GM21619 (cell line): Measurements from ENCODE around the gene MPDZ.

Experiments used
- ATAC-seq: cut with Tn5 transposase; IDR thresholded peaks from one replicate; pipeline ENCODE4 v1.9.1; 2021; ENCODE audit not compliant: unreplicated experiment

MPDZ gene, protein sequence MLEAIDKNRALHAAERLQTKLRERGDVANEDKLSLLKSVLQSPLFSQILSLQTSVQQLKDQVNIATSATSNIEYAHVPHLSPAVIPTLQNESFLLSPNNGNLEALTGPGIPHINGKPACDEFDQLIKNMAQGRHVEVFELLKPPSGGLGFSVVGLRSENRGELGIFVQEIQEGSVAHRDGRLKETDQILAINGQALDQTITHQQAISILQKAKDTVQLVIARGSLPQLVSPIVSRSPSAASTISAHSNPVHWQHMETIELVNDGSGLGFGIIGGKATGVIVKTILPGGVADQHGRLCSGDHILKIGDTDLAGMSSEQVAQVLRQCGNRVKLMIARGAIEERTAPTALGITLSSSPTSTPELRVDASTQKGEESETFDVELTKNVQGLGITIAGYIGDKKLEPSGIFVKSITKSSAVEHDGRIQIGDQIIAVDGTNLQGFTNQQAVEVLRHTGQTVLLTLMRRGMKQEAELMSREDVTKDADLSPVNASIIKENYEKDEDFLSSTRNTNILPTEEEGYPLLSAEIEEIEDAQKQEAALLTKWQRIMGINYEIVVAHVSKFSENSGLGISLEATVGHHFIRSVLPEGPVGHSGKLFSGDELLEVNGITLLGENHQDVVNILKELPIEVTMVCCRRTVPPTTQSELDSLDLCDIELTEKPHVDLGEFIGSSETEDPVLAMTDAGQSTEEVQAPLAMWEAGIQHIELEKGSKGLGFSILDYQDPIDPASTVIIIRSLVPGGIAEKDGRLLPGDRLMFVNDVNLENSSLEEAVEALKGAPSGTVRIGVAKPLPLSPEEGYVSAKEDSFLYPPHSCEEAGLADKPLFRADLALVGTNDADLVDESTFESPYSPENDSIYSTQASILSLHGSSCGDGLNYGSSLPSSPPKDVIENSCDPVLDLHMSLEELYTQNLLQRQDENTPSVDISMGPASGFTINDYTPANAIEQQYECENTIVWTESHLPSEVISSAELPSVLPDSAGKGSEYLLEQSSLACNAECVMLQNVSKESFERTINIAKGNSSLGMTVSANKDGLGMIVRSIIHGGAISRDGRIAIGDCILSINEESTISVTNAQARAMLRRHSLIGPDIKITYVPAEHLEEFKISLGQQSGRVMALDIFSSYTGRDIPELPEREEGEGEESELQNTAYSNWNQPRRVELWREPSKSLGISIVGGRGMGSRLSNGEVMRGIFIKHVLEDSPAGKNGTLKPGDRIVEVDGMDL (N-terminal part only)

DNA sequence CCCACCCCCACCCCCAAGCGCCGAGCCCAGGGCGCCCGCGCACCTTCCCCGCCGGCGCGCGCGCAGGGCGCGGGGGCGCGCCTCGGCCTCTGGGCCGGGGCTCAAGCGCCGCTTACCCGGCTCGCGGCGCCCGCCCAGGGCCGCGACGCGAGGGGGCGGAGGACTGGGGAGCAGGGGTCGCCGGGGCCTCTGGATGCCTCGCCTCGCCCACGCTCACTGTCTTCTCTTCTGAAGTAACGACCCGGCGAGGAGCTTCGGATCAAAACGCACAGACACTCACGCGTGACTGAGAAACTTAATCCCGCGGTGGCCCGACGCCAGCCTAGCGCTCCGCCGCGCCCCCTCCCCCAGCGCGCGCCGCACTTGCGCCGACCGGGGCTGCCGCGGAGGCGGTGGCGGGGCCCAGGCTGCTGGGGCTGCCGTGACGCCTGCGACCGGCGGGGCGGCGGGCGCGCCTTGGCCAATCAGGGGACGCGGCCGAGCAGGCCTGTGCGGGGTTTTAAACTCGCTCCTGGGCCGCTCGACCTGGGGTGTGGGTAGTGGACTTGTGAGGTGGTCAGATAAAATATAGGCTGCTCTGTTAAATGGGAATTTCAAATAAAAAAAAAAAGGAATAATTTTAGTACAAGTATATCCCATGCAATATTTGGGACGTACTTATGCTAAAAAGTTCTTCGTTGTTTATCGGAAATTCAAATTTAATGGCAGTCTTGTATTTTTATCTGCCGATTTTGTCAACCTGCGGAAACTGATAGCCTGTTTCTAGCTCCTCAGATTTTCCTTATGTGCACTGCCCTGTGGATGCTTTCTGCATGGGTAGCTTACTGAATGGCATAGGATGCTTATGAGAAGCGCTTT, at the start of gene MPDZ:
Gene MPDZ (minus strand): TSS at position 409 of the 858 bp plus-strand sequence. CDS start 29,377 bp downstream, outside the sequence.
- ATAC-seq, result no peak

DNA sequence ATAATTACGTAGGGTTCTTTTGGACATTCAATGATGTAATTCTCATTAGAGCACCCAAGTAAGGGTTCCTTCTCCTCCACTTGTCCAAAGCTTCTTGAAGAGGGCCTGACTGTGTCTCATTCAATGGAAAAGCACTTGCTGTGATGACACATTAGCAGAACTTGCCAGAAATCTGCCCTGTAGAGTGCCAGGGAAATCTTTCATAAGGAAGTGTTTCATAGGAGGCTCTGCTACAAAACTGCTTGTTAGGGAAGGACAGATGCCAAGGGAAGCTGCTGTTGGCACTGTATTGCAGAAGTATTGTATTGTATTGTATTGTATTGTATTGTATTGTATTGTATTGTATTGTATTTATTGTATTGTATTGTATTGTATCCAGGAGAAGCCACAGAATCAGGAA, 45.5 kb upstream of the MPDZ start:
- no peak for ATAC-seq

DNA sequence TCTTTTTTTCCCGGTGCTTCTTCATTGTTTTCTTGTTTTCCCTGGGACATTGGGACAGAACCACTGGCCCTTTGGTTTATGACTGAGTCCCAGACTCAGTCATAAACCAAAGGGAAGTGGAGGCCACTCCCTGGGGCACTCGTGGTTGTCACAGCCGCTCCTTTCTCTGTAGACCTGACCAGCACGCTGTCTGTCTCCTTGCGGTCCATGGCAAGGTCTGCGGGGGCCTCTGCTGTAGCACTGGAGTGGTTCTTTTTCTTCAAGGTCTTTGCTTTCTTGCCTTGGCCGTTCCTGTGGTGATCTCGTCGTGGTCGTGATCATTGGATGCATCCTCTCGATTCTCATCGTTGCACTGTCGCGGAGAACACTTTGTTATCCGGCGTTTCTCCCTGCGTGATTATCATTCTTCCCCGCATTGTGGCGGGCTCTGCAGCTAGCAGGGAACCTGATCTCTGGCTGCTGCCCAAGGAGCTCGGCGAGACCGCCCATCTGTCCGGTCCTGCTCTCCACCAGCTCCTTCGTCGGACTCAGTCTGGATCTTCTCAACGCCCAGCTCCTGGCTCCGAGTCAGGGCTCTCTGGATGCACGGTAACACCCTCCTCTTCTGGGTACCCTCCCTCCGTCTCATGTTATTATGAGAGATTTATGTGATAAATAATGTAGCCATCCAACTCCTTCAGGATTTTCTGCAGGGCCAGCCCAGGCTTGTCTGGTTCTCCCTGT, 43.5 kb upstream of the MPDZ start:
- ATAC-seq, result no peak

DNA sequence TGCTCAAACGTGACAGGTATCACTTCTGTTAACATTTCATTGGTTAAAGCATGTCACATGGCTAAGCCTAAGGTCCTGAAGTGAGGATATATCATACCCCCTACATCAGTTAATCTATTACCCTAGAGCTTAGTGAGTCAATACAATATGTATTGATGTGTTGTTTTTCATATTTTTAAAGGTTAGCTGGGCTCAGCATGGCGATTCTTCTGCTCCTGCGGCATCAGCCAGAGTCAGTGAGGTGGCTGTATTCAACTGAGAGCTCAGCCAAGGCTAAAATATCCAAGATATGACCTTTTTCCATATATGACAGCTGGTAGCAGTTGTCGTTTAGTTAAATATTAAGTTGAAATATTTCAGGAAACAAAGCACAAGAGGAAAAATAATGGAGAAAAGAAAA, 38.5 kb upstream of the MPDZ start:
- no peak for ATAC-seq

DNA sequence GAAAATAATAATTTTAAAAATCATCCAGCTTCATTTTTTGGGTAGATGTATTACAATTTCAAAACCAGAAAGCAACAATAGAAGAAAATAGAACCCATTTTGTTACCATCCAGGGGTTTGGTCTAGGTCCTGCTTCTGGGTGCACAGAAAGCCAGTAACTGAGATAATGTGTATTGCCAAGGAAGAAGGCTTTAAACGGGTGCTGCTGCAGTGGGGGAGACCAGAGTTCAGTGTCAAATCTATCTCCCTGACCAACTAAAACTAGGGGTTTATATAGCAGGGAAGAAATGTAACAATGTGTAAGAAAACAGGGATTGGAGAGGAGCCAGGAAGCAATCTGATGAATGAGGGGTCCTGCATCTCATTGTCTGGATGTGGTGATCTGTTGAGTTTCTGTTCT, 17.5 kb upstream of the MPDZ start:
- no peak for ATAC-seq

DNA sequence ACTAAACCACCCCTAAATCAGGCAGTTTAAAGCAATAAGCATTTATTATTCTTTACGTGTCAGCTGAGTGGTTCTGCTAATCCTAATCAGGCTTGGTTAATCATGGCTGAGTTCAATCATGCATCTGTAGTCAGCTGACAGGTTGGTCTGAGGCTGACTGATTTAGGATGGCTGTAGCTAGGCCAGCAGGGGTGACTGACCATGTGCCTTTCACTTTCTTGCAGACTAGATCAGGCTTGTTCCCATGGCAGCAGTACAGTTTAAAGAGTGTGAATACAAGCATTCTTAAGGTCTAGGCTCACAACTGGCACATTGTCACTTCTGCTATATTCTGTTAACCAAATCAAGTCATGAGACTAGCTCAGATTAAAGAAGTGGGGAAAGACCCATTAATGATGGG, 16.1 kb upstream of the MPDZ start:
- no peak for ATAC-seq

DNA sequence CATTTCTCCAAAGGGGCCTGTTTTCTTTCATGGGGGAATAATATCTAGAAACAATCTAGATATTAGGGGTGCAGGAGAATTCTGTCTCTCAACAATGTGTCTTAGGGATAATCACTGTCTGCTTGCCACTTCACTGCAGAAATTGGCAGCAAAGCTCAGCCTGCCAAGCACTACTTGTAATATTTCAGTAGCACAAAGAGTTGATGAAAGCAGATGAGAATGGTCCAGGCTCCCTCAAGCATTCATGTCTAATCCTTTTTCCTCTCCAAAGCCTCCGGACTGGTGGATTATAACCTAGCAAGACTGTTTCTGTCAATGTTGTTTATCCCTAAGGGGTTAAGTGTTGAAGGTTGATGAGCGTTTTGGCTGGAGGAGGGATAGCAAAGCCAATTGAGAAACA, 13.3 kb upstream of the MPDZ start:
- ATAC-seq, result no peak

DNA sequence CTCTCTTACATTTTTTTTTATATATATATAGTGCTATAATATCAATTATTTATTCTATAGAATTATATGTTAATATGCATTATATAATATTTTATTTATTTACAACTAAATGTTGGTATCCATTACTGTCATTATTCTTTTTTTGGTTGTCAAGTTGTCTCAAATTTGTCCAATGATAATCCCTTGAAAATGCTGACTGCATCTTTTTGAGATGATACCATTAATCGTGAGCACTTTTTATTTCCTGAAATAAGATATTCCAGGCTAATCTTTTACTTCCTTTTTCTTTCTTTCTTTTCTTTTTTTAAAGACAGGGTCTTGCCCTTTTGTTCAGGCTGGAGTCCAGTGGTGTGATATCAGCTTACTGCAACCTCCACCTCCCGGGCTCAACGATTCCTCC, 12.7 kb upstream of the MPDZ start:
- ATAC-seq, result no peak

DNA sequence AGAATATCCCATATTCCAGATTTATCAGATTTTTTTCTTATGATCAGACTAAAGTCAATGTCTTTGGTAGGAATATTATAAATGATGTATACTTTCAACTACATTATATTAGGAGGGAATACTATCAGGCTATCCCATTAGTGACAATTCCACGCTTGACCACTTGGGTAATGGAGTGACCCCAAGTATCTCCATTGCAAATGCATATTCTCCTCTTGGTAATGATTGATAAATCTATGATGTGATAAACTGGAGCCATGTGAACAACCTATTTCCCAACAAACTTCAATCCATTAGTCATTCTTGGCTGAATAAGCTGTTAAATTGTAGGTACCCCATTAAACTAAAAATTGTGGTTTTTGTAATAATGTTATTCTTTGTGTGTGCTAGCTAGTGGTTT, 12.2 kb upstream of the MPDZ start:
- ATAC-seq, result no peak

DNA sequence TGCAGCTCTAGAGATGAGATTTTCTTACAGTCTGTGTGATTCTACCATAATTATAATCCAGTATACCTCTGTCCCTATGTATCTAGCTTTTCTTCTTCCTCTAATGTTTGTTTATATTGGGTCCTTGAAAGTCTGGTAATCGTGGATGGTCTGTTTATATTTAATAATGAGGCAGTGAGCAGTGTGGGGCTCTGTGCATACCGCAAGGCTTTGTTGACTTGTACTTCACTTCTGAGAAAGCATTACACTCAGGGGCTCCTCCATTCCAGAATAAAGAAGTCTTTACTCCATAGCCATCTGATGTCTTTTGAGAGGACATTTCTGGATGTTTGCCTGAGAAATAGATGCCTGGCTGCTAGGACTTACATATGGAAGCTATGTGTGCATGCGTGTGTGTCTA, 4.5 kb upstream of the MPDZ start:
- ATAC-seq, result no peak

DNA sequence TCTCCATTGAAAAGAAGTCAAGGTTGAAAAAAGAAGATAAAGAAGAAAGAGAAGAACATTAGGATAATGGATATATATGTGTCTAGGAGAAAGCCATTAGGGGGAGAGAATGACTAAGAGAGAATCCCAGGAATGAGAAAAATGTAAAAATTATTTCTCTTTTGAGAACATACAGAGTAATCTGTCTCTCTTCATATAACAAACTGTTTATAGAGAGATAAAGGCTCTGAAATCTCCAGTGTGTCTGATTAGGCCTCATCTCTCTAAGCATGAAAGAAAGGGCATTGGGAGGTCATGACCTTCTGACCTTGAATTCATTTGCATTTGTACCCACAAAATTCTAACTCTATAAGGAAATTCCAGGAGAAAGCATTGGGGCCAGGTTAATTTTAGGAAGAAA, 3.5 kb upstream of the MPDZ start:
- no peak for ATAC-seq

DNA sequence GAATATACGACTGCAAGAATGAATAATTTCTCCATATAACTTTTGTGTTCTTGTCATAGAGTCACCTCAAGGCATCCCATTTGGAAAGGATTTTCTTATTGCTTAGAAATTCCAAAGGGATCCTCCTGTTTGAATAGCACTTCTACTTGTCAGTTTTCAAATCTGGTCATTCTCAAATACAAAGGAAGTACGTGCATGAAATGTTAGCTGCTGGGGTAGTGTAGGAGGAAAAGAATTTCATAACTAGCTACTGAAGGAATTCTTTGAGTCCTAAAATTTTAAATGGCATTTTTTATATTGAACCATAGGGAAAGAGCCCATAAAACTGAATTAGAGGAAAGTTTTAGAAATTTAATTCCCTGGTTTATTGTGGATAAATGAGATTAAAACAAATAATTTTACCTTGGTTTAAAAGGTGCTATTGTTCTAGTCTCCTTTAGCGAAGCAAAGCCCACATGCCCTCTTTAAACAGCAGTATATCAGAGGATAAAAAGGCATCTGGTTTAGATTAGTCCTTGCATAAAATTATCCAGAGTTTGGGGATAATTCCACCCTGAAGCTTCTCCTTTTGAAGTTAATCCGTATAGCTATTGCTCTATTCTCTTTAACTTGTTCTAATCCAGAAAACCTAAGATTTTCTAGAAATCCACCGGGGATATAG, 2.0 kb upstream of the MPDZ start:
- ATAC-seq, result no peak

DNA sequence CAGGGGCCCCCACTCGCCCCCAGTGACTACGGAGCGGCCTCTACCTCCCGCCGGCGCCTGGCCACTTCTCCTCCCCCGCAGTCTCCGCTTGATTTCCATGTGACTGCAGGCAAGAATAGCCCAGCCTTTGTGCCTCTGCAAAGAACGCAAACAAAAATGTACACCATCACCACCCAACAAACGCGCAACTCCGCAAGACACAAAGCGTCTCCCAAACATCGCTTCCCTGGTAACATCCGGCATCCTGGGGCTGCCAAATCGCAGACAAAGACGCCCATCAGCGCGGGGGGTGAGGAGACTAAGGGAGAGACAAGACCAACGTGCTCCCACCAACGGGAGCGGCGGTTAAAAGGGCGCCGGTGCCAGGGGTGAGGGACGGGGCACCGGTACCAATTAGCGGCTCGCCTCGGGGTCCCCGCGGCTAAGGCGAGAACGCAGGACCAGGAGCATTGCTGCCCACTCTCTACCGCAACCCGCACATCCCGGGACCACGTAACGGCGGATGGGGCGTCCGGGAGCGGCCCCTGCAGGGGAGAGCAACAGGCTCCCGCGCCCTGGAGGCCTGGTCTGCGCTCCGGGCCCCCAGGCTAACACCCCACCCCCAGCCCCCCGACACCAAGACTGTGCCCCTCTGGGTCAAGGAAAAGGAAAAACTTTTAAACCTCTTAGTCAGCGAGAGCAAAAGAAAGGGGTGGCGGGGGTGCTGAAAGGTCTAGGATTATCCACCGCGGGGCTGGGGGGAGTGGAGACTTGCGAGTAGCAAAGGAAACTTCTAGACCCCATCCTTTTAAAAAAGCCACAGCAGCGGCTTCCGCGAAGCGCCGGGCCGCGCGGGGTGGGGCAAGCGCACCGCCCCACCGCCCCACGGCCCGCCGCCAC, 885 bp downstream of the MPDZ start:
- ATAC-seq, result no peak

DNA sequence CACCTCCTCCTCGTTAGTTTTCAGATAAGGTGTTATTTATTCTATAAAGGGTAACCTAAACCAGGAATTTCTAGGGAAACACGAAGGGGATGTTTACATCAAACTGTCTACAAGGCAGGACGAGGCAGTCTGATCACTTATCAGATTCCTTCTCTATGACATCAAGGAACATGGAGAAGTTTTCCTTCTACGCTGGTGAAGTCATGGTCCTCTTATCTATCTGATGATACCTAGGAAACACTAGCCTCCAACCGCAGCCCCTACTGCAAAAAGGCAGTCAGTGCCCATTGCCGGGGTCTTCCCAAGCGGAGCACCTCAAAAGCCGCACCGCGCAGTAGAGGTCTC, 1.5 kb downstream of the MPDZ start:
- no peak for ATAC-seq

DNA sequence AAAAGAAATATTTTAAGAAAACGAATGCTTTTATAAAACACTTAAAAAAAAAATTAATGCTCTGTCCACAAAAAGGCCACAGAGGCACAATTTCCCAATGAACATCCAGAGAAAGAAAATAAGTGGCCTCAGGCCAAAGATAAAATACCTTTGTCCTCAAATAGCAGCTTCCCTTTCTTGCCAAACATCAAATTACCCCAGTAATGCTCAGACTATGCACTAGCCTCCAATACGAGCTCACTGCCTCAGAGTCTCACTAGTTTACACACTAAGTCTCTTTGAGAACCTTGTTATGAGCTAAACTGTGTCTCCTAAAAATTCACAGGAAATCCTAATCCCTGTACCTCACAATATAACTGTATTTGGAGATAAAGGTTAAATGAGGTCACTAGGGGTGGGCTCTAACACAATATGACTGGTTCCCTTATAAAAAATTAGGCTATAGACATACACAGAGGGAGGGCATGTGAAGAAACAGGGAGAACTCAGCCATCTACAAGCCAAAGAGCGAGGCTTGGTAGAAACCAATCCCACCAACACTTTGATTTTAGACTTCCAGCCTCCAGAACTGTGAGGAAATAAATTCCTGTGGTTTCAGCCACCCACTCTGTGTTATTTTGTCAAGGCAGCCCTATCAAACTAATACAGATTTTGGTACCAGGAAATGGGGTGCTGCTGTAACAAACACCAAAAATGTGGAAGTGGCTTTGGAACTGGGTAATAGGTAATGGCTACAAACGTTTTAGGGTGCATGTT, 4.4 kb downstream of the MPDZ start:
- no peak for ATAC-seq

DNA sequence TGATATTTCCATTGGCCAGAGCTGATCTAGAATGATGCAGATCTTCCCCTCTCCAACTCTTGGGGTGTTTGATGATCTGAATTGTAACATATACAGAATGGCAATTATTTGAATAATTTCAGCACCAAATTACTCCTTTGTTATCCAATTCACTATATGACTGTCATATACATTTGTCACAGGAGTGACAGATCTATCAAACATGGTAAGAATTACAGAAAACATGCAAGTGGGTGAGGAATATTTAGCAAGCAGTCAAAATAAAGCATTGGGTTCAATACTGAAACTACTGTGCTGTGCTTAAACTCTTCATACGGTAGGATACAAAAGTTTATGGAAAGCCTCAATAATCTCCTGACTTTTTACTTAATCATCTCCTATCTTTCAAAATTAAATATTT, 8.8 kb downstream of the MPDZ start:
- ATAC-seq, result no peak

DNA sequence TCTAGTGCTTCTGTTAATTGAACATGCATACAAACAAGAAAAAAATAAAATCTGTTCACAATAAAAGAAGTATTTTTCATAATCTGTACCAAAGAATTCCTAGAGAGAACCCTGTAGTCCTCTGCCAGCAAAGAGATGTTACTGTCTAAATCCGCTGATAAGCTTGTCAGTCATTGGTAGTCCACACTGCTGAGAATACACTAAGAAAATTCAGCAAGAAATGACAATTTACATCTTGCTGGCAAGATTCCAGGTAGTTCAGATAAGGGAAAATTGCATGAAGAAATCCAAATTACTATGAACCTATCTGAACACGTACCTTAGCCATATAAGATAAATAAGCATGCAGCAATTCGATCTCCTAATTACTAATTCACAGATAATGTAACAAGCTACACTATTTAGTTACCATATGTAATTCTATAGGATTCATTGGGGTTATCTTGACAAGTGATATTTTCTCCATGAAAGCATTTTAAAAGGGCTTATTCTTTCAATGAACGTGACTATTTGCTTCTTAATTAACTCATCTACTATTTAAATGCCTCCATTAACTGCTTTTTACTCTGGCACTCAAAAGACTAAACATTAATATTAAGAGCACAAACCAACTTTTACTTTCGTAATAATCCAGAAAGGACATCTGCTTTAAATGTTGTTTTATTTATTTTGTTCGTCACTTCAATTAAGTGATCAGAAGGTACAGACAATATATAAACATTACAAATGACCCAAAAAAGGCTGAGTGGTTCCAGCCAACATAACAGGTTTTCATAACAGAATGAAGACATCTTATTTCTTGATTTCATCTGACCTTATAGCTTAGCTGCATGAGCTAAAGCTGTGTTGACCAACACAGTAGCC, 9.7 kb downstream of the MPDZ start:
- no peak for ATAC-seq
